ENCODE measurements around the gene TENM4.

DNA sequence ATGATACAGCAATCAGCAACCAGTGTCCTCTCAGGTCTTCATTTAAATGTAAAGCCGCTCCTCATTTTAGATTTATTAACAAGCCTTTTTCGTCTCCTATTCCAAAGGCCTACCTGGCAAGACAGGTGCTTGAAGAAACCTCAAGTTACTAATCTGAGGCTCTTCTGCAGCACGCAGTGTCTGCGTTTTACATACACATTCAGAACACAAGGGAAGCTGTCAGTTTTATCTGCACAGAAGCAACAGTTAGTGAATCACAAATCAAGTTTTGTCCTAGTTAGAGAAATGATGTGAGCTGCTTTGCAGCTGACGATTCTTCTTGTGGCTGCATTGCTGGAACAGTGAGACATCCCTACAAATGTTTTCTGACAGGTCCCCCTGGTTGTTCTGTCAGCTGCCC, 557.3 kb downstream of the TENM4 start:
- no peak for TF ChIP-seq FOXK2 (IDR thresholded peaks at IDR 0.05)
- TF ChIP-seq, protein P1, sequence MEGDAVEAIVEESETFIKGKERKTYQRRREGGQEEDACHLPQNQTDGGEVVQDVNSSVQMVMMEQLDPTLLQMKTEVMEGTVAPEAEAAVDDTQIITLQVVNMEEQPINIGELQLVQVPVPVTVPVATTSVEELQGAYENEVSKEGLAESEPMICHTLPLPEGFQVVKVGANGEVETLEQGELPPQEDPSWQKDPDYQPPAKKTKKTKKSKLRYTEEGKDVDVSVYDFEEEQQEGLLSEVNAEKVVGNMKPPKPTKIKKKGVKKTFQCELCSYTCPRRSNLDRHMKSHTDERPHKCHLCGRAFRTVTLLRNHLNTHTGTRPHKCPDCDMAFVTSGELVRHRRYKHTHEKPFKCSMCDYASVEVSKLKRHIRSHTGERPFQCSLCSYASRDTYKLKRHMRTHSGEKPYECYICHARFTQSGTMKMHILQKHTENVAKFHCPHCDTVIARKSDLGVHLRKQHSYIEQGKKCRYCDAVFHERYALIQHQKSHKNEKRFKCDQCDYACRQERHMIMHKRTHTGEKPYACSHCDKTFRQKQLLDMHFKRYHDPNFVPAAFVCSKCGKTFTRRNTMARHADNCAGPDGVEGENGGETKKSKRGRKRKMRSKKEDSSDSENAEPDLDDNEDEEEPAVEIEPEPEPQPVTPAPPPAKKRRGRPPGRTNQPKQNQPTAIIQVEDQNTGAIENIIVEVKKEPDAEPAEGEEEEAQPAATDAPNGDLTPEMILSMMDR (IDR thresholded peaks at IDR 0.05 in 2 of 3, conservative IDR thresholded peaks at IDR 0.05 in 1 of 3; ENCODE audit: control insufficient read depth in 2 of 3, extremely low read depth in 1 of 3, insufficient read depth in 1 of 3, low read depth in 3 of 3, low read length in 3 of 3), result no peak
- TF ChIP-seq POLR2A (IDR thresholded peaks at IDR 0.05; ENCODE audit: low read depth, low read length), result no peak
- no peak for TF ChIP-seq CEBPB (IDR thresholded peaks at IDR 0.05; ENCODE audit: borderline replicate concordance in 1 of 2, low read depth in 2 of 2, low read length in 2 of 2)
- TF ChIP-seq SMARCA5 (IDR thresholded peaks at IDR 0.05), result no peak
- no peak for TF ChIP-seq PAX5 (IDR thresholded peaks at IDR 0.05; ENCODE audit: borderline replicate concordance, low read depth, low read length)
- no peak for TF ChIP-seq IKZF2 (IDR thresholded peaks at IDR 0.05)
- no peak for TF ChIP-seq SREBF2 (IDR thresholded peaks at IDR 0.05; ENCODE audit: low read length)
